Activated CD8-positive, alpha-beta memory T cell treated with anti-CD3 and anti-CD28 coated beads for 4 hours (primary cell): ENCODE data around the gene GLCCI1.
"Not testable (repeated sequence)": the region's sequence is repeated elsewhere in the genome, so short reads cannot be mapped to it uniquely, and the experiment has no call there.

ENCODE experiments used
- DNase-seq, 2 donors: peaks; one replicate each; pipeline ENCODE4 v3.0.0-alpha.2; 2020; ENCODE audit warnings: low read depth in 2 of 2

Gene GLCCI1

GRCh38 chr7:8094164-8095140 lies 125.9 kb downstream of the GLCCI1 start:
- DNase-seq: no peak

GRCh38 chr7:8101292-8101691 lies 132.7 kb downstream of the GLCCI1 start:
- not testable (repeated sequence) for DNase-seq

- DNase-seq: no peak
Measured at GRCh38 chr7:8103282-8103681, 134.7 kb downstream of the GLCCI1 start.

DNA sequence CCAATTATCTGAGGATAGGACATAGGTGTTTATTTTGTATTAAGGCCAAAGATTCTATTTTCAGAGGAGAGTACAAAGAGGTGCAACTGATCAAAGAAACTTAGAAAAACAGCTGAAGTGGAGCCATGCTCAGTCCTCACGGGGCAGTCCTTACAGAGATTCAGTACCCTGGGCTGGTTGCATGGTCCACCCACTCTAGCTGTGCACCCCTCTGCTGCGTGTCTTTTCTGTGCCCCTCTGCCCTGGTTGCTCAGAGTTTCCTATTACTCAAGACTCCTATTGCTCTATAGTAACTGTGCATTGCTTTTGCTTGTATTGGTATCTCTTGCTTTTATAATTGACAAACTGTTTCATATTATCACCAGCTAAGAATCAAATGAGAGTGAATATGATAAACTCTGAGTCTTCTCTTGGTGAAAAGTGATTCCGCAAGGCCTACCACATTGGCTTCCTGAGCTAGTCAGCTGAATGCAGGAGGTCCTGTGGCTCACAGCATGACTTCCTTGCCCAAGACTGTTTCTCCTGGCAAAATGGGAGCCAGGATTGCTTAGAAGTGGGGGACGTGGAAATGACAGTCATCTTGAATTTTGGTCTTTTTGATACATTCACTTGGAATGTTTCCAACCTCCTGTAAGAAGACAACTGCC lies 137.0 kb downstream of the GLCCI1 start:
- no peak for DNase-seq

DNA sequence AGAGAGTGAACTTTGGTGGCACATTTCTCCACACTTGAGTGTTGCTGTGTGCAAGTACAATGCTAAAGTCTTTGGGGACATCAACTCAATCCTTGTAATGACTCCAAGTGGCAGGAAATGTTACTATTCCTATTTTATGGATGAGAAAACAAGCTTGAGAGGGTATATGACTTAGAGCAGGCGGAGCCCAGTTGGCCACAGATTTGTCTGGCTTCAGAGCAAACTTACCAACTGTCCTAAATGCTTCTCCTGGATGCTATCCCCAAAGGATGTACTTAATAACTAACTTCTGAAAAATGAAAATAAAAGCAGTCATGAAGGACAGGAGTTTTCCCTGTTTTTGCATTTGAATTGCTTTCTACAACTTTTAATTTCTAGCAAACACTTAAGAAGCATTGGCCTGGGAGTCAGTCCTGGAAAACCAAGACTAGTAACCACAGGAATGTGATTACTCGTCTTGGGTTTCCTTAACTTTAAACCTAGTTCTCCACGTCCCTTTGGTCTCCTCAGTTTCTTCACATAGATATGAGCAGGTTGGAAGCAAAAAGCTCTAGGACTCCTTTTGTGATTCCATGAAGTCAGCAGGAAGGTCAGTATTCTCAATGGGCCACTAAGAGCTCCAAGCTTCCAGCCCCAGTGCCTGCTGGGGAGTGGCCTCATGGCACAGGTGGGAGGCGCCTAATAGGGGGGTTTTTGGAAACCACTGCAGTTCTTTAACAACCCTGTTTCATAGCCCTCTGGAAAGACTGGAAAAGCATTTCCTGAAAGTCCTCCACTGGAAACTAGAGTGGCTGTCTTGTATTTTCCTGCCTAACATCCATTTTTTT lies 140.8 kb downstream of the GLCCI1 start:
- DNase-seq: no peak

- no peak for DNase-seq
Measured at GRCh38 chr7:8111282-8111960, 142.8 kb downstream of the GLCCI1 start.

DNA sequence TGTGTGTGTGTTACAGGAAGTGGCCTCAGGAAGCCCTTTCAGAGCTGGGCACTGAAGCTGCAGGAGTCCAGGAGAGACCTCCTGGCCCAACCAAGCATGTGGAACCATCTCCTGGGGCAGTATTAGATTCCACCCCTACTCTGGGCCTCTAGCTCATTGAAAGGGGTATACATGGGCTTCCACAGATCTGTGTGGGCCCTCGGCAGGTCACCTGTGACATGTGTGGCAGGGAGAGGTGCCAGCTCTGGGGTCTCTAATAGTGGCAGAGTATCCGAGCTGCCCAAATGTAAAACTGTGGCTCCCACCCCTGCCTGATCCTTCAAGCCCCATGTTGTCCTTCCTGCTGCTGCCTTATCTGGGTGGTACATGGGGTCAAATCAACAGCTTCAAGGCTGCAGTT lies 144.1 kb downstream of the GLCCI1 start:
- no peak for DNase-seq

DNA sequence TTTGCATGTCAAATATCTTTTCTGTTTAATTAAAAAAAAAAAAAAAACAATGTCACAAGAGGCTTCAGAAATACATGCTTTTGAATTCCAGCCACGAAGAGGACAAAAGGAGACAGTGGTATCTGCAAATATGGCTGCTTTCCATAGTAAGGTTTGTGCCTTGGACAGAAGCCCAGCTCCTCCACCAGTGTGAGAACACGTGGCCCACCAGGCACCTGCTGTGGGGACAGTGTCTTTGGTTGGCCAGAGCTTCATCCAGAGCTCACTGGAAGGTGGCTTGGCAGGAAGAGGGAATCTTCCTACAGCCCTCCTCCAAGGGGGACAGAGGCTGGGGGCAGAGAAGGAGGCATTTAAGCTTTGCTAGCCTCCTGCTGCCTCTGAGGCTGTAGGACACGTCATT lies 144.6 kb downstream of the GLCCI1 start:
- no peak for DNase-seq

GRCh38 chr7:8114175-8114574 lies 145.6 kb downstream of the GLCCI1 start:
- no peak for DNase-seq

DNA sequence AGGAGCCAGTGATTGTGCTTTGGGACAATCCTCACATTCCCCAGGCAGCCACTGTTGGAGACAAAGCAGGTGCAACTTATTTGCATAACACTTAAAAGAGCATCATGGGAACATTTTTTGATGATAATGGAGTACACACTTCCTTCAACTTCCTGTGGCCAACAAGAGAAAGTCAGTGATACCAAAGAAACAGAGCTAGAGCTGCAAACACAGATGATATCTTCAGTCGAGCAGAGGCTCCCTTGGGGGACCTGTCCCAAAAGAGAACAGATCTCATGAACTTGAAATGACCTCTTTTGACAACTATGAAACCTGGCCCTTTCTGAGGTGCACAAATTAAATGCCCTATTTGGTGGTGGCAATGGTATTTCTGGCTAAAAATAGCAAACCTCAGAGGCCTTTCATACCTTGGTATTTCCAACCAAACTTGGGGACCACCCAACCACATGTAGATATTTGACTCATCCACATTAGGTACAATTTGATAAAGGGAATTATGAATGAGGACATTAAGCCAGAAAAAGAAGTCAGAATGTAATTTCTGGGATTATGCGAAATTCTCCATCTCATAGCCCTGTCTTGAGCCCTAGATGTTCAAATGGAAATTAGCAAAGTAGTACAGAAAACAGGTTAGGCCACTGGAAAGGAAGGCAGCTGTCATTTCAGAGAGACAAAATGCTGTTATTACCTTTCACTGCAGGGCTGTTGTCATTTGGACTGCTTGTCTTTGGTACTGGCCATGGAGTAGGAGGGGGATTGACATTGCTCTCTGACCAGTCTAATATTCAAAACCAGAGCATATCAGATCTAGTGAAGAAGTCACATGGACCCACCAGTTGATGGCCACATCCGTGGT lies 147.2 kb downstream of the GLCCI1 start:
- DNase-seq: no peak

GRCh38 chr7:8117195-8117594 lies 148.6 kb downstream of the GLCCI1 start:
- no peak for DNase-seq

GRCh38 chr7:8119262-8119661 lies 150.7 kb downstream of the GLCCI1 start:
- DNase-seq: no peak

GRCh38 chr7:8120390-8121058 lies 151.9 kb downstream of the GLCCI1 start:
- no peak for DNase-seq

GRCh38 chr7:8121243-8121642 lies 152.6 kb downstream of the GLCCI1 start:
- no peak for DNase-seq

GRCh38 chr7:8125680-8126444 lies 157.3 kb downstream of the GLCCI1 start:
- peak; percentile 49 to 56 for DNase-seq

- no peak for DNase-seq
Measured at GRCh38 chr7:8126601-8127167, 158.1 kb downstream of the GLCCI1 start.

DNA sequence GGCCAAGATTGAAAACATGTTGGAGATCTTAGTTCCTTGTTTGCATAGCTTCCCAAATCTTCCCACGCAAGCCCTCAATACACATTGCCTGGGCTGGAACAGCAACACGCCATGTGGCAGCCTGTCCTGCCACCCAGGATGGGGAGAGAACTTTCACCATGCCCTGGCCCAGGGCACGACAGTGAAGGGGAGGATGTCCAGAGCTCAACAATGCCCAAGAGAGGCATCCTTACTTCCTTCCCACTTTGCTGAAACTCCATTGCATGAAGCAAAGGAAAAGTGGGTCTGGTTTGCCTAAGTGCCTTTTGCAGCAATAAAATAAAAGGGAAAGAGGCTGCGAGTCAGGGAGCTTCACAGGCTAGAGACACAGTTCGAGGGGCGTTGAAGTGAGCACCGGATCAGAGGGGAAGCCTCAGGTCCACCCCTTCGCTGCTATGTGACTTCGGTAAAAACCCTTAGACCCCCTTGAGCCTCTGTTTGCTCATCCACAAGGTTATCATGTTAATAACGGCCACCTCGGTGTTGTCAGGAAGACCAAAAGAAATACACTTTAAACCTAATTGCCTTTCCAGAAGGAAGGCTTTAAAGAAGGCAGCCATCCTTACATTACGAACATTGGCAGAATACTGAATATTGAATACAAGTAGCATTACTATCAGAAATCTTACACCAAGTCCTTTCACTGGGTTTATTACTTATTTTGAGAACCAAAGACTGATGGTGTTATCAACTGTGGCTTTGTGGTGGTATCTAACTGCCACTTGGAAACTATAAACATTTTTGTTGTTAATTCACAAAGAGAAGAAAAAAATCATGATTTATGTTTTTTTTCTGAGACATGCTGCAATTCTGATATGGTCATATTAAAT lies 160.1 kb downstream of the GLCCI1 start:
- no peak for DNase-seq

DNA sequence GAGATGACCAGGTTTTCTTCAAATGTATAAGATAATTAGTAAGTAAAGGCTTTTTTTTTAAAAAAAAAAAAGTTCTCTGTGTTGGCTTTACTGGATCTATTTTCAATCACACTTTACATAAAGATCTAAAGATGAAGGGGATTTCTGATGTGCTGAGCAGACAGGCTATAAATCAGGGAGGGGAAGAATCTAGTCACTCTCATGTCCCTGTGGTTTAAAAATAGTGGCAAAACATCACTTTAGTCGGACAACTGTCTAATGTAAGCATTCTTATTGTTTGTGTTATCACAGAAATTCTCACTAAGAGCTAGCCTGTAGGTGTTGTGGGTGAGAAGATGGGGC lies 160.7 kb downstream of the GLCCI1 start:
- DNase-seq: no peak
